Mucosa of stomach (tissue), 1 donor: ENCODE measurements around the gene CDH5.

Source experiments
- H3K27me3 ChIP-seq: one replicate; pipeline ENCODE4 v1.7.0; 2013; ENCODE audit warnings: mild to moderate bottlenecking, low read length; ENCODE audit not compliant: control insufficient read depth, insufficient read depth
- H3K36me3 ChIP-seq: one replicate; pipeline ENCODE4 v1.7.0; 2013; ENCODE audit warnings: low read length; ENCODE audit not compliant: control insufficient read depth, insufficient read depth
- H3K4me1 ChIP-seq: one replicate; pipeline ENCODE4 v1.7.0; 2013; ENCODE audit warnings: mild to moderate bottlenecking, low read length; ENCODE audit not compliant: control insufficient read depth, insufficient read depth
- H3K4me3 ChIP-seq: one replicate; pipeline ENCODE4 v1.7.0; 2013; ENCODE audit warnings: low read length
- H3K9ac ChIP-seq: one replicate; pipeline ENCODE4 v1.7.0; 2013; ENCODE audit warnings: mild to moderate bottlenecking, low read length, moderate library complexity
- H3K9me3 ChIP-seq: one replicate; pipeline ENCODE4 v1.7.0; 2013; ENCODE audit warnings: mild to moderate bottlenecking, low read length, moderate library complexity; ENCODE audit not compliant: control insufficient read depth
- donor health status: Pancreatic carcinoma.

The CDH5 gene

DNA sequence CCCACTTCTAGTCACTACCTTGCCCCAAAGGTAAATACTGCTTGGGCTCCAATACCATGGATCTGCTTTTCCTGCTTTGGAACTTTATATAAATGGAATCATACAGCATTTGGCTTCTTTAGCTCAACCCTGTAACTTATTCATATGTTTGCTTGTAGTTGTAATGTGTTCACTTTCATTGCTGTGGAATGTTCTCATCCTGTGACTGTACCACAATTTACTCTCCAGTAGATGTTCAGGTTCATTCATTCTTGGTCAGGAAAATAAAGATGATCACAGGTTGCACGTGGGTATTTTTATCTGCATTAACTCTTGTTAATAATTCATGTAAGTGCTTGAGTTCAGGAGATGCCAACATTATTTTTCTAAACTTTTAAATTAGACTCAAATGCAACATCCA is 53.9 kb downstream of the CDH5 start:
- H3K9me3 ChIP-seq = no peaks in the 10 kb centered on the region
- H3K36me3 ChIP-seq = no peaks in the 10 kb centered on the region
- no peak overlapping the region for H3K9ac ChIP-seq
- no peaks in the 10 kb centered on the region for H3K4me1 ChIP-seq
- H3K27me3 ChIP-seq = peaks cover 24% of the 10 kb centered on the region
- no peak overlapping the region for H3K4me3 ChIP-seq

DNA sequence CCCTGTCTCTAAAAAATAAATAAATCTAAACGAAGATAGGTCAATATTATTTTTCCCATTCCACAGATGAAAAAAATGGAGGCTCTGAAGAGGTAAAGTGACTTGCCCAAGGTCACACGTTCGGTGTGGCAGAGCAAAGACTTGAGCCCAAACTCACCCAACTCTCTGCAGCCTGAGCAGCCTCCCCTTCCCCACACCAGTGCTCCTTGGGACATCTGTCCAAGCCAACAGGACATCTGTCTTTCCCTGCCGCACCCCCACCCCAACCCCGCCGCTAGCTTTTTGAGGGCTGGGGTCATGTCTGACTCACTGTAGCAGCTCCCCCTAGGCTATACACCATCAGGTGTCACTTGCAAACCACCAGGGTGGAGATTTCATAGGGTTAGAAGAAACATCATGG is 55.4 kb downstream of the CDH5 start:
- peaks cover 5% of the 10 kb centered on the region for H3K4me1 ChIP-seq

DNA sequence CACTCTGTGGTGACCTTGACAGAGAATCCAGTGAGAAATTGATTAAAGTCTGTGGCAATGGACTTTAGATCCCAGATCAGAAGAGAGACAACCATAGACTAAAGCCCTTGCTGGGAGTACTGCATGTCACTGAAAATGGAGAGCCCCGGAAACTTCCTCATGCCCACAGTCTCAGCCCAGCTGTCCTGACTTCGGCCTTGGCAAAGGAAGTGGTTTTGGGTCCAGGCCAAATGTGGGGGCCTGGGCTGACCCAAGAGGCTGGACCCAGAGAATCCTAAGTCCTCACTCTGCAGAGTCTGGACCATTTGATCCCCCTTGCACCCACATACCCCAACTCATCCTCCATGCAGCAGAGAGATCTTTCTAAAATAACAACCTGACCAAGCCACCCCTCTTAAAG is 55.9 kb downstream of the CDH5 start:
- Histone ChIP-seq H3K36me3 (no peaks in the 10 kb centered on the region), H3K27me3 (peaks cover 36% of the 10 kb centered on the region), H3K4me1 (peaks cover 5% of the 10 kb centered on the region), H3K4me3 (no peak overlapping the region), H3K9ac (no peak overlapping the region), H3K9me3 (no peaks in the 10 kb centered on the region)

More for the DNA sequence above, 55.4 kb downstream of the CDH5 start:
- no peak overlapping the region for H3K9ac ChIP-seq
- no peaks in the 10 kb centered on the region for H3K36me3 ChIP-seq
- H3K27me3 ChIP-seq = peaks cover 35% of the 10 kb centered on the region
- H3K9me3 ChIP-seq = no peaks in the 10 kb centered on the region
- no peak overlapping the region for H3K4me3 ChIP-seq

DNA sequence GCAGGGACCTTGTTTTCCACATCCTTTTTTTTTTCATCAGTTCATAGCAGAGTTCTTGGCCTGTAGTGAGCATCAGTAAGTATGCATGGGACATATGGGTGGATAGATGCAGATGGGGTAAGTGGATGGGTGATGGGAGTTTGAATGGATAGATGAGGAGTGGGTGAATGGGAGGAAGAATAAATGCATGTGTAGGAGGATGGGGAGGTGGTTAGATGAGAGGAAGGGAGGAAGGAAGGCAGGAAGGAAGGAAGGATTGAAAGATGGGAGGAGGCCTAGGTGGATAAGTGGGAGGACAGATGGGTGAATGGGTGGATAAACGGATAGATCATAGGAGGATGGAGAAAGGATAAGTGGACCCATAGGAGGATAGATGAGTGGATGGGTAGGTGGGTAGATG is 56.7 kb downstream of the CDH5 start:
- Histone ChIP-seq H3K4me1 (peaks cover 13% of the 10 kb centered on the region), H3K27me3 (peaks cover 44% of the 10 kb centered on the region), H3K36me3 (no peaks in the 10 kb centered on the region), H3K9me3 (no peaks in the 10 kb centered on the region), H3K9ac (no peak overlapping the region), H3K4me3 (no peak overlapping the region)

DNA sequence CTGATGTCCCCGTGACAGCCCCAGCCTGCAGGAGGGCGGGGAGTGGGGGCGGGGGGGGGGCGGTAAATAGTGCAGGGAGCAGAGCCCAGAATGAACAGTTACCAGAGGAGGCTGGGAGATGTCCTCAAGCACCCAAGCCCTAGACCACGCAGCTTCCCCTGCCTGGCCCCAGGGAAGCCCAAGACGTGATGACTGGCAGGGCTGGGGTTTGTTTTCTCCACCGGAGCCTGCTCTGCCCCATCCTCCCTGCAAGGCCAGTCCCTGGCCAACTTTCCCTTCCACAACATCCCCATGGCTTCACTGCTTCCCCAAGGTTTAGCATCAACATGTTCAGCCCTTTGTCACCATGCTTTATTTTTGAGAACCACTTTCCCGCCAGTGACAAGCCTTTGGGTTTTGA is 59.2 kb downstream of the CDH5 start:
- Histone ChIP-seq H3K27me3 (peaks cover 64% of the 10 kb centered on the region), H3K4me3 (no peak overlapping the region), H3K9ac (no peak overlapping the region), H3K36me3 (no peaks in the 10 kb centered on the region), H3K4me1 (peaks cover 13% of the 10 kb centered on the region), H3K9me3 (no peaks in the 10 kb centered on the region)

DNA sequence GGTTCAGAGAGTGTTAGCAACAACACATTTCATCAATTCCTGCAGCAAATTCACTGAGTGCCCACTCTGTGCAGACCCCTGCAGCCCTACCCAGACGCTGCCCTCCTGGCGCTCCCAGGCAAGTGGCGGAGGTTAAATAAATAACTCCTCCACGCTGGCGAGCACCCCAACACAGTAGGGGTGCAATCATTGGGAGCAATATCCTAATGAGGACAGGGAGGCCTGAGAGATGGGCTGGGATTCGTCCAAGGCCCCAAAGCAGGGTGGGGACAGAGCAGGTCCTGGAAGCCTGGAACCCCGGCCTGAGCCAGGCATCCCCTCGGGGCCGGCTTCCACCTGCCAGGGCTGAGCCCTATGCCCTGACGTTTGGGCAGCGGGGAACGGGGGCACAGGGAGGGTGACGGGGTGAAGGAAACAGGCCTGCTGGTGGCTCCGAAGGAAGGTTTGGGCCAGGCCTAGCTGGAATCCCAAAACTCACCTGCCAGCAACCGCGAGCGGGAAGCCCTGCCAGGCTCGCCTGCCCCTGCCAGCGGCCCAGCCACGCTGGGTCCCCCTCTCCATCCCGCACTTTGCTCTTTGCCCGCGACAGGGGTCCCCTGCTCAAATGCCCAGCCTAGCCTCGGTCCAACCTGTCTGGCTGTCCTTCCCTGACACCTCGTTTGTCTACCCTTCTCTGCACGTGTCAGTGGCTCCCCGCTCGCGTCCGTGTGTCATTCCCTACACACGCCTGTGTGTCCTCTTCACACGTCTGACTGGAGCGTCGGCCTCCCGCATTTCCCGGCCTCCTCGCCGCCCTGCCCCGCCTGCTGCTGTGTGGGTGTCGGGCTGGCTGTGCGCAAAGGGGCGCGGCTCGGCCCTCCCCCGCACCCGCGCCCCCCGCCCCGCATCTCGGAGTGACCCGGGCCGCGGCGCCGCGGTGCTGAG is 59.9 kb downstream of the CDH5 start:
- Histone ChIP-seq H3K4me1 (peaks cover 13% of the 10 kb centered on the region), H3K36me3 (no peaks in the 10 kb centered on the region), H3K27me3 (peaks cover 59% of the 10 kb centered on the region), H3K9me3 (no peaks in the 10 kb centered on the region), H3K9ac (no peak overlapping the region), H3K4me3 (no peak overlapping the region)

DNA sequence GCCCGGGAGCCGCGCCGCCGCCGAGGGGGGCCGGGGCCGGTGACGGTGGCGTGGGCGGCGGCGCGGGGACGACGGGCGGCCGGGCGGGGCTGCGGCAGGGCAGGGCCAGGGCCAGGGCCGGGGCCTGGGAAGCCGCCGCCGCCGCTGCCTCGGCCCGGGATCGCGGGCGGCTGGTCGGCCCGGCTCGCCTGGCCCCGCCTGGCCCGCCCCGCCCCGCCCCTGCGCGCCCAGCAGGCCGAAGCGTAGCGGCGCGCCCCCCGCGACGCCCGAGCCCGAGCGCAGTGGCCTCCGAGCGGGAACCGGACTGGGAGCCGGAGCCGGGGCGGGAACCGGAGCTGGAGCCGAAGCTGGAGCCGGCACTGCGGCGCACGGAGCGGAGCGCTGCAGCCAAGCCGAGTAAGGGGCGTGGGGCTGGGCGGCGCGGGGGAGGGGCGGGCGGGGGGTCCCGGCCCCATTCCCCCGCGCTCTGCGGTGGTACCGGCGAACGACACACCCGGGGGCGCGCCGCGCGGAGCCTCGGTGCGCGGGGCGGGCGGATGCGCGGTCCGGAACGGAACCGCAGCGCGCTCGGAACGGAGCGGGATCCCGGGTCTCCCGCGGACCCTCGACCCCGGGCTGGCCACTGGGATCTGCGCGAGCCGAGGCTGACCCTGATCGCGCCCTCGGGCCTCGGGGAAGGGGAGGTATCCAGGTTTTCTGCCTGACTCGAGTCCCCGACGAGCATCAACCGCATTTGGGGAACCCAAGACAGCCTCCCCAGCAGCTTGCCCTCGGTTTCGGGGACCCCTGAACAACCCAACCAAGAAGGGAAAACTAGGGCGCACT is 60.8 kb downstream of the CDH5 start, which contains the start of gene BEAN1:
BEAN1 (plus strand) TSS at position 260 of the 825 bp plus-strand sequence. CDS start 10,382 bp downstream, outside the sequence.
- H3K27me3 ChIP-seq = peaks cover 62% of the 10 kb centered on the region
- no peaks in the 10 kb centered on the region for H3K36me3 ChIP-seq
- no peak within 1 kb of the TSS for H3K9ac ChIP-seq
- no peaks in the 10 kb centered on the region for H3K9me3 ChIP-seq
- no peak within 1 kb of the TSS for H3K4me3 ChIP-seq
- H3K4me1 ChIP-seq = peaks cover 13% of the 10 kb centered on the region

DNA sequence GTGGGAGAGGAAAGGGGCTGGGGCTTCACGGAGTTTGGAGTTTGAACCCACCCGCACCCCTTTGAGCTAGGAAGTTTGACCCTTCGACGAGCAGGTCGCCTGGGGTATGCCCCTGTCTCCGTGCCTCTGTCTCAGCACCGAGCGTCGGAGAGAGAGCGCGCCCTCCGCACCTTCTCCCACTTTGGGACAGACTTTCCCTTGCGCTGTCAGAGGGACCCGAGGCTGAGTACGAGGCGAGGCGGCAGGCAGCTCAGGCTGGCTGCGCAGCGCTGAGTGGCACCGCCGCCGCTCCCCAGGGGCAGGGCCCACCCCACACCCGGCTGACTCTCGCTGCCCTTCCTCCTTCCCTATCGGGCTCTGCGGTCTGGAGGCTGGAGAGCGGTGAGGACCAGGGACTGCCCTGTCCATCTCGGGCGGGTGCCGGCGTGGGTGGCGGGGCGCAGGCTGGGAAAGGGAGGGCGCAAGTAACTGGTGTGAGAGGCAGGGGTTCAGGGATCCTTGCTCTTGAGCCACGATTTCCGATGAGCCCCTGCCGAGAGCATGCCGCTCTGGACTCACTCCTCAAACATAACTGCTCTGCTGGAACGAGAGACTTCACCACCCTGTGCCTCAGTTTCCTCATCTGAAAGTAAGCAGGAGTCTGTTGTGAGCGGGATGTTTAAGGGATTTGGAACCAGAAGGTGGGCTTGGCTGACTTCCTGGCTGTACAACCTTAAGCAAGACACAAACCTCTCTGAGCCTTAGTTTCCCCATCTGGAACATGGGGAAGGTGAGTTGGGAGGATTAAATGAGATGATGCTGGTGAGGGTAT is 61.6 kb downstream of the CDH5 start:
- no peaks in the 10 kb centered on the region for H3K9me3 ChIP-seq
- H3K9ac ChIP-seq = no peak overlapping the region
- H3K27me3 ChIP-seq = peaks cover 65% of the 10 kb centered on the region
- no peak overlapping the region for H3K4me3 ChIP-seq
- no peaks in the 10 kb centered on the region for H3K36me3 ChIP-seq
- peaks cover 13% of the 10 kb centered on the region for H3K4me1 ChIP-seq

DNA sequence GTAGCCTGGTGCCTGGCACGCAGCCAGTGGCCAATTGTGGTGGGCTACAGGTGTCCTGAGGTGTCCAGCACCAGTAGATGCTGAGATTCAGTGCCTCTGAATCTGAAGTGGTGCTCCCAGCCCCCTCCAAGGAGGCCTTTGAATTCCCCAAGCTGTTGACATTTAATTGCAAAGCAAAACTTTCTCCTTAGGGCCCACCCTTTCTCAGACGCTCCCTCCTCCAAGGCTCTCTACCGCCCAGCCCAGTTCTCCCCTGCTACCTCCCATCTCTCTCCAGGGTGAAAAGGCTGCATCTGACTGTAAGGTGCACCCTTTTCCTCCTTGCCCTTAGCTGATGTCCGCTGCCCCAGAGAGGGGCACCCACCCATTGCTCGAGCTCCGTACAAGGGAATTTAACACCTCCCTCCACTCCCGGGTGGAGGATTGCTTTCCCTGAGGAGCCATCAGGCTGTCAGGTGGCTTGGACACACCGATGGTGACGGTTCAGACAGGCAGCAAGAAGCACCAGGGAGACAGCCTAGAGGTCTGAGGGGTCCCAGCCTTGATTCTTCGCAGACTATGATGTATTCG is 62.3 kb downstream of the CDH5 start:
- peaks cover 63% of the 10 kb centered on the region for H3K27me3 ChIP-seq
- no peak overlapping the region for H3K4me3 ChIP-seq
- H3K36me3 ChIP-seq = no peaks in the 10 kb centered on the region
- no peaks in the 10 kb centered on the region for H3K9me3 ChIP-seq
- peaks cover 13% of the 10 kb centered on the region for H3K4me1 ChIP-seq
- H3K9ac ChIP-seq = no peak overlapping the region

DNA sequence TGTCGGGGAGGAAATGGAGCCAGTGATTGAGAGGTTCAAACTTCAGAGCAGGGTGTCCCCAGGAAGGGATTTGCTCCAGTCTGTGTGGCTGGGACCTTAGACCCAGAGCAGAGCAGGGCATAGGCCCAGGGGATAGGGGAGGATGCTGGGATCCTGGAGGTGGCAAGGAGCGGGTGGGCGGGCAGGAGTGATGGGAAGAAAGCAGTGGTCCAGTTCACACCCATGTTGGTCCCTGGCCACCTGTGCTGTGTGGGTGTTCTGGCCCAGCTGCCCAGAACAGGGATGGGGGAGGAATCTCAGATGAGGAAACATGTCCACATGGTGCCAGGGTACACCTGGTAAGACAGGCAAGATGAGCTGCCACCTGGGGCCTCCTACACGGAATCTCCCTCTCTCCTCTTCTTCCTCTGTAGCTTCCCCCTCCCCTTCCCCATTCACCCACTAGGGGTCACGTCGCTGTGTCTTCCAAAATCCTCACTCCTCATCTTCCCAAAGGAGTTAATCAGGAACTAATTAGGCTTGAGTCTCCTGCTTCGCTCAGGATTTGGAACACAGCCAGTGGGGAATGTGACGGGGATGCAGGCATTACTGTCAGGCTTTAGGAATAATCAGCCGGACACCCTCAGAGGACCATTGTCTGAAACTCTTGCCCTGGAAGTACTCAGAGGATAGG is 62.9 kb downstream of the CDH5 start:
- Histone ChIP-seq H3K36me3 (no peaks in the 10 kb centered on the region), H3K4me1 (peaks cover 13% of the 10 kb centered on the region), H3K27me3 (peaks cover 59% of the 10 kb centered on the region), H3K4me3 (no peak overlapping the region), H3K9ac (no peak overlapping the region), H3K9me3 (no peaks in the 10 kb centered on the region)

DNA sequence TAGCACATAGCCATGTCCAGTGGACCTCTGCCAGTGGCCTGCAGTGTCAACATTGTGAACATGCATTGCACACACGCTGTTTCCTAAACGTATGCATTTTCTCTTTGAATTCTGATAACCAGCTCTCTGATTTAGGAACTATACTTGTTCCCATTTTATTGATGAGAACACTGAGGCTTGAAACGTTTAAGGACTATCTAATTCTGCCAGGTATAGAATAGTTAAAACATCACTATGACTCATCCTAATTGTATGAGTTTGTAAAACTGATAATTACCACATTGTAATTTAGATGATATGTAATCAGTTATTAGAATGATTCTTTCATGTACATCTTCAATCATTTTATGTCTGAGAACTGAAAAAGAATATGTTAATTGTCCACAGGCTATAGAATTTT is 63.7 kb downstream of the CDH5 start:
- Histone ChIP-seq H3K27me3 (peaks cover 55% of the 10 kb centered on the region), H3K9ac (no peak overlapping the region), H3K36me3 (no peaks in the 10 kb centered on the region), H3K9me3 (no peaks in the 10 kb centered on the region), H3K4me1 (peaks cover 13% of the 10 kb centered on the region), H3K4me3 (no peak overlapping the region)
